ENCODE results near the gene CRAT. TPM values are rescaled to one million over a fixed set of nuclear protein-coding genes. Genes with fewer than 3 reads are reported as not detected.
A peak's percentile ranks its signal among the peaks of the same experiment; 100 is the strongest.

The CRAT gene
- total RNA-seq, 2 experiments from 2014 or later = 13.2 to 18.9 TPM

GRCh38 chr9:129145316-129145715, 34.7 kb upstream of the CRAT start:
- no peak for ATAC-seq
- peaks cover 25% of the 10 kb centered on the region for H3K4me1 Mint-ChIP-seq
- POLR2A ChIA-PET = interaction anchor here (0.6 kb wide), 1 partner anchor 463 kb away, joined by 3 read pairs; no protein-coding TSS in a partner anchor
- intact Hi-C loops (cut with DNase I, micrococcal nuclease) = no loop called here
- H3K27ac Mint-ChIP-seq = no peak overlapping the region
- H3K9me3 Mint-ChIP-seq (ENCODE audit: low read depth) = no peaks in the 10 kb centered on the region
- CTCF ChIA-PET = interaction anchor here (1.2 kb wide), 1 partner anchor 13 kb away, joined by 8 read pairs; no protein-coding TSS in a partner anchor
- peaks cover 21% of the 10 kb centered on the region for H3K36me3 Mint-ChIP-seq (ENCODE audit: low read depth)
- no peak overlapping the region for H3K4me3 Mint-ChIP-seq
- H3K27me3 Mint-ChIP-seq = no peaks in the 10 kb centered on the region
- no peak for DNase-seq

GRCh38 chr9:129143031-129143927, 32.7 kb upstream of the CRAT start:
- H3K4me1 Mint-ChIP-seq = peaks cover 37% of the 10 kb centered on the region
- intact Hi-C loops (cut with DNase I, micrococcal nuclease) = loop anchor here in 1 of 2 experiments (5.0 kb wide), 1 partner anchor 194 kb away; no protein-coding TSS in a partner anchor
- CTCF ChIA-PET = interaction anchor here (0.5 to 5.4 kb wide), 43 partner anchors 8 to 973 kb away, joined by 3 to 70 read pairs (median 4); partner anchors contain the start of genes C9orf50, DOLK, DOLPP1 and NTMT1
- H3K36me3 Mint-ChIP-seq (ENCODE audit: low read depth) = peaks cover 18% of the 10 kb centered on the region
- DNase-seq = peak; percentile 88
- no peaks in the 10 kb centered on the region for H3K9me3 Mint-ChIP-seq (ENCODE audit: low read depth)
- peak; percentile 27 for ATAC-seq
- peak overlapping the region; percentile 42 for H3K27ac Mint-ChIP-seq
- POLR2A ChIA-PET = interaction anchor here (0.6 to 1.3 kb wide), 2 partner anchors 11 to 342 kb away, joined by 4 to 6 read pairs; no protein-coding TSS in a partner anchor
- H3K27me3 Mint-ChIP-seq = no peaks in the 10 kb centered on the region
- H3K4me3 Mint-ChIP-seq = no peak overlapping the region

- no peaks in the 10 kb centered on the region for H3K9me3 Mint-ChIP-seq (ENCODE audit: low read depth)
- H3K27me3 Mint-ChIP-seq = no peaks in the 10 kb centered on the region
- DNase-seq (no peak), ATAC-seq (no peak)
- intact Hi-C loops (cut with DNase I, micrococcal nuclease) = loop anchor here in 1 of 2 experiments (5.0 kb wide), 1 partner anchor 195 kb away; no protein-coding TSS in a partner anchor
- ChIA-PET CTCF (interaction anchor here (0.5 to 5.4 kb wide), 50 partner anchors 7 to 974 kb away, joined by 3 to 70 read pairs (median 4); partner anchors contain the start of genes C9orf50, DOLK, DOLPP1 and IER5L), POLR2A (interaction anchor here (1.3 kb wide), 1 partner anchor 10 kb away, joined by 6 read pairs; no protein-coding TSS in a partner anchor)
- H3K36me3 Mint-ChIP-seq (ENCODE audit: low read depth) = peaks cover 21% of the 10 kb centered on the region
- no peak overlapping the region for H3K4me3 Mint-ChIP-seq
- H3K4me1 Mint-ChIP-seq = peaks cover 37% of the 10 kb centered on the region
- peak overlapping the region; percentile 99 for H3K27ac Mint-ChIP-seq
Measured at GRCh38 chr9:129142138-129142935, 31.7 kb upstream of the CRAT start.

- CTCF ChIA-PET = interaction anchor here (0.5 to 5.4 kb wide), 21 partner anchors 9 to 955 kb away, joined by 3 to 70 read pairs (median 4); partner anchors contain the start of genes C9orf50 and IER5L
- POLR2A ChIA-PET = interaction anchor here (1.0 kb wide), 1 partner anchor 37 kb away, joined by 4 read pairs; the partner anchor contains the start of gene IER5L
- H3K9me3 Mint-ChIP-seq (ENCODE audit: low read depth) = no peaks in the 10 kb centered on the region
- no peaks in the 10 kb centered on the region for H3K27me3 Mint-ChIP-seq
- peak overlapping the region; percentile 99 for H3K27ac Mint-ChIP-seq
- peak overlapping the region; percentile 83 for H3K4me3 Mint-ChIP-seq
- ATAC-seq (no peak), DNase-seq (peak; percentile 52)
- intact Hi-C loops (cut with DNase I, micrococcal nuclease) = loop anchor here in 1 of 2 experiments (2.0 to 5.0 kb wide), 3 partner anchors 25 to 196 kb away; no protein-coding TSS in a partner anchor
- H3K36me3 Mint-ChIP-seq (ENCODE audit: low read depth) = peaks cover 23% of the 10 kb centered on the region
- peaks cover 37% of the 10 kb centered on the region for H3K4me1 Mint-ChIP-seq
Measured at GRCh38 chr9:129141066-129142041, 30.8 kb upstream of the CRAT start.

- H3K27me3 Mint-ChIP-seq = no peaks in the 10 kb centered on the region
- CTCF ChIA-PET = interaction anchor here (0.5 to 7.8 kb wide), 24 partner anchors 8 to 643 kb away, joined by 3 to 96 read pairs (median 3); partner anchors contain the start of genes C9orf50, CRAT, NTMT1 and PTPA
- POLR2A ChIA-PET = interaction anchor here (0.9 to 1.8 kb wide), 5 partner anchors 9 to 484 kb away, joined by 3 to 7 read pairs (median 4); partner anchors contain the start of gene IER5L
- H3K27ac Mint-ChIP-seq = peak overlapping the region; percentile 99
- ATAC-seq = peak; percentile 28
- H3K36me3 Mint-ChIP-seq (ENCODE audit: low read depth) = peaks cover 24% of the 10 kb centered on the region
- H3K9me3 Mint-ChIP-seq (ENCODE audit: low read depth) = no peaks in the 10 kb centered on the region
- H3K4me3 Mint-ChIP-seq = peak overlapping the region; percentile 83
- peak; percentile 53 for DNase-seq
- H3K4me1 Mint-ChIP-seq = peaks cover 37% of the 10 kb centered on the region
- intact Hi-C loops (cut with DNase I, micrococcal nuclease) = loop anchor here in 1 of 2 experiments (1.0 to 5.0 kb wide), 9 partner anchors 26 to 348 kb away; partner anchors contain the start of gene DOLPP1
Measured at GRCh38 chr9:129140397-129141065, 29.9 kb upstream of the CRAT start.

- Mint-ChIP-seq H3K27me3 (no peaks in the 10 kb centered on the region), H3K4me1 (peaks cover 37% of the 10 kb centered on the region), H3K27ac (peak overlapping the region; percentile 99), H3K4me3 (peak overlapping the region; percentile 83), H3K9me3 (ENCODE audit: low read depth) (no peaks in the 10 kb centered on the region), H3K36me3 (ENCODE audit: low read depth) (peaks cover 24% of the 10 kb centered on the region)
- intact Hi-C loops (cut with DNase I, micrococcal nuclease) = loop anchor here (1.0 to 10.0 kb wide), 15 partner anchors 27 to 645 kb away; partner anchors contain the start of genes ASB6 (in 1 of the 2) and DOLPP1 (in 1 of the 2)
- ChIA-PET POLR2A (interaction anchor here (0.6 to 1.8 kb wide), 7 partner anchors 8 to 670 kb away, joined by 3 to 7 read pairs (median 4); partner anchors contain the start of genes IER5L and NTMT1), CTCF (interaction anchor here (0.6 to 7.8 kb wide), 20 partner anchors 8 to 644 kb away, joined by 3 to 96 read pairs (median 4); partner anchors contain the start of genes C9orf50, CRAT, NTMT1 and PTPA)
- DNase-seq (peak; percentile 91), ATAC-seq (peak; percentile 90)
Measured at GRCh38 chr9:129139993-129140396, 29.4 kb upstream of the CRAT start.

- intact Hi-C loops (cut with DNase I, micrococcal nuclease) = loop anchor here (1.0 to 10.0 kb wide), 6 partner anchors 35 to 645 kb away; partner anchors contain the start of gene ASB6 (in 1 of the 2)
- peaks cover 37% of the 10 kb centered on the region for H3K4me1 Mint-ChIP-seq
- H3K27ac Mint-ChIP-seq = peak overlapping the region; percentile 99
- H3K27me3 Mint-ChIP-seq = no peaks in the 10 kb centered on the region
- H3K9me3 Mint-ChIP-seq (ENCODE audit: low read depth) = no peaks in the 10 kb centered on the region
- ChIA-PET POLR2A (interaction anchor here (0.6 to 1.8 kb wide), 6 partner anchors 8 to 671 kb away, joined by 3 to 7 read pairs (median 4); partner anchors contain the start of gene NTMT1), CTCF (interaction anchor here (0.6 to 7.8 kb wide), 40 partner anchors 7 to 644 kb away, joined by 3 to 96 read pairs (median 4); partner anchors contain the start of genes C9orf50, CRAT, ENDOG and IER5L)
- ATAC-seq (peak; percentile 60), DNase-seq (peak; percentile 85)
- H3K36me3 Mint-ChIP-seq (ENCODE audit: low read depth) = peaks cover 24% of the 10 kb centered on the region
- H3K4me3 Mint-ChIP-seq = peak overlapping the region; percentile 83
Measured at GRCh38 chr9:129139233-129139992, 28.8 kb upstream of the CRAT start.

- ATAC-seq = peak; percentile 1
- ChIA-PET CTCF (interaction anchor here (0.6 to 7.8 kb wide), 27 partner anchors 8 to 1201 kb away, joined by 3 to 96 read pairs (median 4); partner anchors contain the start of genes C9orf50, CRAT, ENDOG and IER5L), POLR2A (interaction anchor here (0.6 to 1.8 kb wide), 2 partner anchors 26 to 35 kb away, joined by 3 to 7 read pairs; no protein-coding TSS in a partner anchor)
- H3K36me3 Mint-ChIP-seq (ENCODE audit: low read depth) = peaks cover 22% of the 10 kb centered on the region
- H3K27me3 Mint-ChIP-seq = no peaks in the 10 kb centered on the region
- no peak for DNase-seq
- intact Hi-C loops (cut with DNase I, micrococcal nuclease) = loop anchor here (1.0 to 10.0 kb wide), 6 partner anchors 36 to 646 kb away; partner anchors contain the start of gene ASB6 (in 1 of the 2)
- peaks cover 37% of the 10 kb centered on the region for H3K4me1 Mint-ChIP-seq
- peak overlapping the region; percentile 83 for H3K4me3 Mint-ChIP-seq
- H3K27ac Mint-ChIP-seq = peak overlapping the region; percentile 99
- no peaks in the 10 kb centered on the region for H3K9me3 Mint-ChIP-seq (ENCODE audit: low read depth)
Measured at GRCh38 chr9:129138476-129139232, 28.1 kb upstream of the CRAT start.
